ENCODE measurements around the gene UBAC2.
"Not testable (repeated sequence)": the region's sequence is repeated elsewhere in the genome, so short reads cannot be mapped to it uniquely, and the experiment has no call there.

UBAC2 gene

GRCh38 chr13:99190147-99190985, 10.3 kb upstream of the UBAC2 start:
- DNase-seq = no peak

DNA sequence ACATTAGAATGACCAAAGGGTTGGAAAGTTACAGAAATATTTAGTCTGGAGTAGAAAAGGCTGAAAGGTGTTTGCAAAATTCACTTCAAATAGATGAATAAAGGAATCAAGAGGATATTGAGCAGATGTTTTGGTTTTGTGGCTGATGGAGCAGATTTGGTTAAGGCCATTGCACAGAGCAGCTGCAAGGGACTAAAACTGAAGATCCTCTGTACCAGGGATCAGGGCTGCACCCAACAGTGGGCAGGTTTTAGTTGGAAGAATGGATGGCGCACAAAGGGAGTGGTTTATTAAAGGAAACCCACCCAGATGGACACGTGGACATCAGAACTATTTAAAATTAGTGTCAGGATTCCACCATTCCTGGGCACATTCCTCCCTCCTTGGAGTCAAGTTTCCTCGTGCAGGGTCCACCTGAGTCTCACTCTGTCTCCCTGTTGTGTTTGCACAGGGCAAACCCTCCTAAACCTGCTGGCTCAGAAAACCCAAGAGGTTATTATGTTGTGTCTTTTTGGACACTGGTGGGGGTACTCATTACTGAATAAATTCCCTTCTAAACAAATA, 9.2 kb upstream of the UBAC2 start:
- no peak for DNase-seq

GRCh38 chr13:99191900-99192399, 8.7 kb upstream of the UBAC2 start:
- DNase-seq = no peak

GRCh38 chr13:99192480-99192879, 8.2 kb upstream of the UBAC2 start:
- no peak for DNase-seq

DNA sequence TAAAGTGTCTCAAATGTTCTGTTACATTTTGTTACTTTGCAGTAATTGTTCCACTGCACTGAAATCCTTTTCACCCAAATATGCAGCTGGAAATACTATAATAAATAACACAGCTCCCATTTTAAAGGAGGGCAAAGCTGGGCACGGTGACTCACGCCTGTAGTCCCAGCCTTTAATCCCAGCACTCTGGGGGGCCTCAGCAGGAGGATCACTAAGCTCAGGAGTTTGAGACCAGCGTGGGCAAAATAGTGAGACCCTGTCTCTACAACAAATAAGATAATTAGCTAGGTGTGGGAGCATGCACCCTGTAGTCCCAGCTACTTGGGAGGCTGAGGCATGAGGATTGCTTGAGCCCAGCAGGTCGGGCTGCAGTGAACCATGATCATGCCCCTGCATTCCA, 7.5 kb upstream of the UBAC2 start:
- no peak for DNase-seq

DNA sequence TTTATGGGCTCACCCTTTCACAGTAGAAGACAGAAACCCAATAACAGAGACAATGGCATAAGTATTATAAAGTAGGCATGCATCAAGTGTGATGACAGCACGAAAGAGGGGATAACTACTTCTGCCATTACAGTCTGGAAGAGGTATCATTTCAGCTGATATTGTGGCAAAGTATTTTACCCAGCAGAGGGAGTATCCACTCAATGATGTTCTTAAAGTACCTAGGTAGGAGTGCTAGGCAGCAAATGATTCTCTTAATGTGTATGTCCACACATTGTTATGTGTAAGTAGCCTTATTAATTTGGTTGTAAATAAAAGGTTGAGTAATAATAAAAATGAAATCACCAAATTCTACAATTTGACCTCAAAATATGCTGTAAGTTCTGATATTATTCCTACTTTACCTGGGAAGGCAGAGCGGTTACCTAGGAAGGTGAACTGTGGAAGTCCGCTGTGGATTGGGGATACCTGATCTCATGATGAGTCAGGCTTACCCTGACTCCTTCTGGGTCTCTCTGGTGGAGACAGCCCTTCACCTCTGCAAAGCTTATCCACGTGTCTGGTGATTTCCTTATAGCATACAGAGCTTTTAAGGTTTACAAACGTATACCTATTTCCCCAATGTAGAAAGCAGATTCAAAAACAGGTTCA, 4.1 kb upstream of the UBAC2 start:
- no peak for DNase-seq

GRCh38 chr13:99197117-99197651, 3.5 kb upstream of the UBAC2 start:
- DNase-seq = no peak

DNA sequence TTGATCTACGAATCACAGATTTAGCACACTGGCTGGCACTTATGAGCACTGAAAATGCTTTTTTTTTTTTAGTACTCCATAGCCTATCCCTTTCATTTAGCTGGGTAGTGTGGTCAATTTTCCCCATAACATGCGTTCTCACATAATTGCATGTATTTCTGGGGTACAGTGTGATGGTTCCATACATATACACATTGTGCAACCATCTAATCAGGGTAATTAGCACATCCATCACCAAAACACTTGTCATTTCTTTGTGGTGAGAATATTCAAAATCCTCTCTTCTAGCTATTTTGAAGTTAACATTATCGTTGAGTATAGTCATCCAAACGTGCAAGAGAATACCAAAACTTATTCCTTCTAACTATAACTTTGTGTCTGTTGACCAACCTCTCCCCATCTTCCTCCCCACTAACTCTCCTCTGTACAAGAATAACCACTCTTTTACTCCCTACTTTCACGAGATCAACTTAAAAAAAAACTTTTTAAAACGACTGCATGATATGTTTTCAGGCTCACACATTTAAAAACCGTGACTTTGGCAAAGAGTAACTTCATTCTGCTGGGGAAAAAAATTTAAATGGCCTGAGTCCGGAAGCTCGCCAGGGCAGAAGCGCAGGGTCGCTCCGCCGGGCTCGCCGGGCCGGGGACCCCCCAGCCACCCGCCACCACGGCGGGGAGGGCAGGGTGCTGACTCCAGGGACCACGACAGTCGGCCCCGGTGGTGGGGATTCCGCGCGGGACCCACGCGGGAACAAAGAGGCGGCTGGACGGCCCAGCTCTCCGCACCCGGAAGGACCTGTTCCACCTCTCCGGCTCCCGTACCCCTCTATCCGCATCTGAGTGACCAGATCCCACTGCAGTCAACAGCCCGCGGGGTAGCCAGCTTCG, 868 bp upstream of the UBAC2 start:
- DNase-seq = no peak

- no peak for DNase-seq
Observed at GRCh38 chr13:99203601-99204579, 3.2 kb downstream of the UBAC2 start.

DNA sequence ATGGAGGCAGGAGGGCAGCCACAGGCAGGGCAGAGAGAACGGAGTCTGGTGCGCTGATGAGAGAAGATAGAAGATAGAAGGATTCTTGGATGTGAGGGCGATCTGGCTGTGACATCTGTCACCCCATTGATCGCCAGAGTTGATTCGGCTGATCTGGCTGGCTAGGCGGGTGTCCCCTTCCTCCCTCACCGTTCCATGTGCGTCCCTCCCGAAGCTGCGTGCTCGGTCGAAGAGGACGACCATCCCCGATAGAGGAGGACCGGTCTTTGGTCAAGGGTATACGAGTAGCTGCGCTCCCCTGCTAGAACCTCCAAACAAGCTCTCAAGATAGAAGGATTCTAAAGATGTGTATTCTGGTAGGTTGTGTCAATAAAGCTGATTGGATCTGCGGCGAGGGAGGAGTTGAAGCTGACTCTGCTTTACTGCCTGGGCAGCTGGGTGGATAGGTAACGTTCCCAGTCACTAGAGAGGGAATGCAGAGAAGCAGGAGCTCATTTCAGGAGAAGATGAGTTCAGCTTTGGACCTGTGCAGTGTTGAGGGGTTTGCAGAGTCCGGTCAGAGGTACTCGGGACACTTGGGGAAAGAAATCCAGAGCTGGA, 5.1 kb downstream of the UBAC2 start:
- DNase-seq = no peak

- DNase-seq = no peak
Observed at GRCh38 chr13:99206226-99206625, 5.6 kb downstream of the UBAC2 start.

GRCh38 chr13:99206873-99207272, 6.2 kb downstream of the UBAC2 start:
- DNase-seq = no peak

DNA sequence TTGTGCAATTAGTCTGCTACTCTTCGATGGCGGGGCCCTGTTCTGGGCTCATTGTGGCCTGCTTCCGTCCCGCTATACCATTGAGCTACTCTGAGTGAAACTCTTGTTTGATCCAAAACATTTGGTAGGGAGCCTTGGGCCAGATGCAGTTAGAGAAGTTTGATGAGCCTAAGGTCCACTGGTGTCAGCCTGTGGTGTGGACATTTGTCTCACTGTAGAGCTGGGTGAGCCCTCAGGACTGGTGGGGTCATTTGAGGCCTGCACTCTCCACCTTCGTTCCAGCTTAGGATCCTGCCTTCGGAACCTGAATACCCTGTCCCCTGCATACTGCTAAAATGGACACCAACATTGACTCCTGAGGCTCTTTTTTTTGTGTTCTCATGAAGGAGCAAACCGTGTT, 6.9 kb downstream of the UBAC2 start:
- no peak for DNase-seq

DNA sequence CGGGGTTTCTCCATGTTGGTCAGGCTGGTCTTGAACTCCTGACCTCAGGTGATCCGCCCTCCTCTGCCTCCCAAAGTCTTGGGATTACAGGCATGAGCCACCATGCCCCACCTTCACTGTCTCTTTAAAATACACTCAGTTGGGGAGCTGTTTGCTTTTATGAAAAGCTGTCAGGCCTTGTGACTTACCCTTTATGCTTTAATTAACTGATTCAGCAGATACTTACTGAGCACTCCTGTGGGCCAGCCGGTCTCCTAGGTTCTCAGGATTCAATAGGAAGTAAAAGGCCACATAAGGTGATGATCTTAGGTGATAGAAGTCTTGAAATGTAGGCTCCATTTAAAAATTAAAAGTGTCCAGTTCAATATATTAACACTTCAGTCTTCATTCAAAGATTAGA, 7.5 kb downstream of the UBAC2 start:
- no peak for DNase-seq

DNA sequence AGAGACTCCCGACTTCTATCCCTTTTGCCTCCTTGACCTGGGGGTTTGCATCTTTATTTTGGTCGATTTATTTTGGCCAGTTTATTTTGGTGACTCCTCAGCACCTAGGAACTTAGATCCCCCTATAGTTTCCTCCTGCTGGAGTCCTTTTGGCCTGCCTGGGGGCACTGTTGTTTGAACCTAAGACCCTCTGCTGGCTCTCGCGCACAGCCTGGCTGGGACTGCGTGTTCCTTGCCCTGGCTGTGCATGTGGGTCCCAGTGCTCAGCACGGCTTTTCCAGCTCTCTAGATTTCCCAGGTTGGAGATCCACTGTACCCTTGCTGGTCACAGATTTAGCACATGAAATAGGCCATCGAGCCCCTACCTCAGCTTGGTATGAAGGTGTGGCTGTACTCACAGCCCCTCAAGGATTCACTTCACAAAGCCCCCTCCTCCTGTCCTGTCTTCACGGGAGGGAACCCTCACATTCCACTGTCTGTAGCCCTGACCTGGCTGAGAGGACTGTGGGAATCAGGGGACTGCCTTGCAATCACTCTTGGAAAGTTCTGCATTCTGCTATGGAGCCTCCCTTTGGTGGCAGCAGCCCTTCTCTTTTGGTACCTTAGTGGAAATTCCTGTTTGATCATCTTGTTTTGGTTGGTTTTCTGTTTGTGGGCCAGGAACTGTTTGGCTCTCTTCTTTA, 8.3 kb downstream of the UBAC2 start:
- DNase-seq = no peak

DNA sequence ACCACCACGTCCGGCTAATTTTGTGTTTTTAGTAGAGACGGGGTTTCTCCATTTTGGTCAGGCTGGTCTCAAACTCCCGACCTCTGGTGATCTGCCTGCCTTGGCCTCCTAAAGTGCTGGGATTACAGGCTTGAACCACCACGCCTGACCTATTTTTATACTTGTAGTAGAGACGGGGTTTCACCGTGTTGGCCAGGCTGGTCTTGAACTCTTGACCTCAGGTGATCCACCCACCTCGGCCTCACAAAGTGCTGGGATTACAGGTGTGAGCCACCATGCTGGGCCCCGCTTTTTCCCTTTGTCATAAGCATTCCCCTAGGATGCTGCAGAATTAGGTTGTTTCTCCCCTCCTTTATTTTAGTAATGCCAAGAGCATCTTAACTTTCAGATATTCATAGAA, 10.0 kb downstream of the UBAC2 start:
- DNase-seq = not testable (repeated sequence)

- DNase-seq = no peak
Observed at GRCh38 chr13:99211421-99212035, 10.9 kb downstream of the UBAC2 start.

GRCh38 chr13:99214232-99214631, 13.6 kb downstream of the UBAC2 start:
- peak; percentile 45 to 52 for DNase-seq

- no peak for DNase-seq
Observed at GRCh38 chr13:99214731-99215130, 14.1 kb downstream of the UBAC2 start.
